ENCODE measurements around the gene ANKRD13B. TPM values are rescaled to one million over a fixed set of nuclear protein-coding genes. Genes with fewer than 3 reads are reported as not detected.

ANKRD13B gene
- total RNA-seq, 1 donor from 2014 or later: 123 TPM

DNA sequence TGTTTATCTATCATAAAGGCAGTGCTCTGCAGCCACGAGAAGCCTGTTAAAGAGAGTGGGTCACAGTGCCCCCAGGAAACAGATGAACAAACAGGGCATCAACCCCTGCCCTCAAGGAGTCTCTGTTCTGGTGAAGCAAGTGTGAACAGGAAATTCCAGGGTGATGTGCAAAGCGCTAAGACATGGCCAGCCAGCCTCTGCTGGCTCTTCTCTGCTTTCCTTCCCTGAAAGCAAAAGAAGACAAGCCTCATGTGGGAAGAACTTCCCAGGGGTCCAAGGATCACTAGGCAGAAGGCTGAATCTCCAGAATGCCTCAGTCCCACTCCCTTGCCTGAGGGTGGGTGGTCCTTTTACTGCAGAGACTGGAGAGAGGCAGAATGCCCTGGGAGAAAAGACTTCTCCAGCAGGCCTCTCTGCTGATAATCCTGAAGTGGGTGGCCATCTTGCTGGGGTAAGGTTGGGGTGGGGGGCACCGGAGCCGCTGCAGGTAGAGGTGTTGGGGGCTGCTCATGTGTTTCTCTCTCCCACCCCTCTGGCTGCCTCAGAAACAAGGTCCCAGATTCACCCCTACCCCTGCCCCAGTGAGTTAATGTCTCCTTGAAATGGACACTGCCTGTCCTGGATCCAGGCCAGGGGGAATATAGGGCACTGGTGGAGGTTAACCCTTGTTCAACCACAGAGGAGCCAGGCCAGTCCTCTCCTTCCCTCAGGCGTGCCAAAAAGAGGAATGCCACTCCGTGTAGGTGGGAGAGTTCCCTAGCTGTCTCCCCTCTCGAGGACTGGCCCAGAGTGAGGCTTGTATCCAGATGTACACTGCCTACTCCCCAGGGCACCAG is 2.4 kb downstream of the ANKRD13B start:
- Mint-ChIP-seq H3K9me3 (ENCODE audit: unreplicated experiment) (peaks cover 2% of the 10 kb centered on the region), H3K4me1 (ENCODE audit: low read depth, unreplicated experiment) (peaks cover 32% of the 10 kb centered on the region), H3K27me3 (ENCODE audit: unreplicated experiment) (peaks cover 11% of the 10 kb centered on the region), H3K27ac (ENCODE audit: unreplicated experiment) (no peak overlapping the region), H3K36me3 (ENCODE audit: unreplicated experiment) (no peaks in the 10 kb centered on the region), H3K4me3 (ENCODE audit: unreplicated experiment) (peak overlapping the region; percentile 85)
- TF ChIP-seq CTCF (IDR thresholded peaks at IDR 0.05; ENCODE audit: partially characterized antibody, unreplicated experiment): no peak
- no peak for DNase-seq

- peak; percentile 14 for DNase-seq
- no peaks in the 10 kb centered on the region for H3K36me3 Mint-ChIP-seq (ENCODE audit: unreplicated experiment)
- peaks cover 4% of the 10 kb centered on the region for H3K9me3 Mint-ChIP-seq (ENCODE audit: unreplicated experiment)
- no peak overlapping the region for H3K27ac Mint-ChIP-seq (ENCODE audit: unreplicated experiment)
- H3K27me3 Mint-ChIP-seq (ENCODE audit: unreplicated experiment): peaks cover 10% of the 10 kb centered on the region
- no peak for TF ChIP-seq CTCF (IDR thresholded peaks at IDR 0.05; ENCODE audit: partially characterized antibody, unreplicated experiment)
- no peak overlapping the region for H3K4me3 Mint-ChIP-seq (ENCODE audit: unreplicated experiment)
- peaks cover 31% of the 10 kb centered on the region for H3K4me1 Mint-ChIP-seq (ENCODE audit: low read depth, unreplicated experiment)
Measured at GRCh38 chr17:29595943-29596774, 3.2 kb downstream of the ANKRD13B start.

GRCh38 chr17:29596811-29597210 is 3.9 kb downstream of the ANKRD13B start:
- no peak overlapping the region for H3K27ac Mint-ChIP-seq (ENCODE audit: unreplicated experiment)
- no peaks in the 10 kb centered on the region for H3K36me3 Mint-ChIP-seq (ENCODE audit: unreplicated experiment)
- no peak overlapping the region for H3K4me3 Mint-ChIP-seq (ENCODE audit: unreplicated experiment)
- H3K9me3 Mint-ChIP-seq (ENCODE audit: unreplicated experiment): peaks cover 4% of the 10 kb centered on the region
- TF ChIP-seq CTCF (IDR thresholded peaks at IDR 0.05; ENCODE audit: partially characterized antibody, unreplicated experiment): no peak
- H3K27me3 Mint-ChIP-seq (ENCODE audit: unreplicated experiment): peaks cover 8% of the 10 kb centered on the region
- peaks cover 31% of the 10 kb centered on the region for H3K4me1 Mint-ChIP-seq (ENCODE audit: low read depth, unreplicated experiment)
- peak; percentile 31 for DNase-seq

GRCh38 chr17:29597361-29598172 is 4.6 kb downstream of the ANKRD13B start:
- peaks cover 4% of the 10 kb centered on the region for H3K9me3 Mint-ChIP-seq (ENCODE audit: unreplicated experiment)
- peaks cover 23% of the 10 kb centered on the region for H3K4me1 Mint-ChIP-seq (ENCODE audit: low read depth, unreplicated experiment)
- DNase-seq: no peak
- H3K4me3 Mint-ChIP-seq (ENCODE audit: unreplicated experiment): peak overlapping the region; percentile 5
- H3K27me3 Mint-ChIP-seq (ENCODE audit: unreplicated experiment): peaks cover 4% of the 10 kb centered on the region
- H3K27ac Mint-ChIP-seq (ENCODE audit: unreplicated experiment): no peak overlapping the region
- no peak for TF ChIP-seq CTCF (IDR thresholded peaks at IDR 0.05; ENCODE audit: partially characterized antibody, unreplicated experiment)
- no peaks in the 10 kb centered on the region for H3K36me3 Mint-ChIP-seq (ENCODE audit: unreplicated experiment)
